Activated CD8-positive, alpha-beta memory T cell treated with anti-CD3 and anti-CD28 coated beads, Interleukin-2, amount 50 U/mL, for 1 hour (primary cell): ENCODE measurements around the gene GRIP1.

Source experiments
- DNase-seq: peaks from one replicate; pipeline ENCODE4 v3.0.0-alpha.2; 2020; ENCODE audit errors: extremely low read depth

GRIP1 gene

DNA sequence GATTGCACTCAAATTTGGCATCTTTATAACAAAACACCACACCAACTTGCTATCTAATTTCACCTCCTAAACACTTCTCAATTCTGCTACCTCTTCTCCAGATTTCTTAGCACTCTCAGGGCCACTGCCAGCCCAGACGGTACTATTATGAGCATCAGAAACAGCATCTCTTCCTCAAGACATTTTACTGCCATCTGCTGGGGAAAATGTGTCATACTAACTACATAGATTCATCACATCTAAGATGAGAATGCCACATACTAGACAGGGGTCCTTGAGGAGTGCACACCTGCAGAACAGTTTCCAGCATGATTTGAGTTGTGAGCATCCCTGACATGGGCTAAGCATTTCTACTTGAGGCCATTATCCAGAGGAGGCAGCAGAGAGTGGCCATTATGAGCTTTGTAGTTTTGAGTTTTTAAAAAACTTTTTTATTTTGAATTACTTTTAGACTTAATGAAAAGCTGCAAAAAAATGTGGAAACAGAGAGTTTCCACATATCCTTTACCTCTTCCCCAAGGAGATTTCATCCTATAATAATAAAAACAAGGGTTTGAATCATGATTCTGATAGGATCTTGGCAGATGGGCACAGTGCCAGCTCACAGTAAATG, 15.1 kb upstream of the GRIP1 start:
- DNase-seq: peak; percentile 4

DNA sequence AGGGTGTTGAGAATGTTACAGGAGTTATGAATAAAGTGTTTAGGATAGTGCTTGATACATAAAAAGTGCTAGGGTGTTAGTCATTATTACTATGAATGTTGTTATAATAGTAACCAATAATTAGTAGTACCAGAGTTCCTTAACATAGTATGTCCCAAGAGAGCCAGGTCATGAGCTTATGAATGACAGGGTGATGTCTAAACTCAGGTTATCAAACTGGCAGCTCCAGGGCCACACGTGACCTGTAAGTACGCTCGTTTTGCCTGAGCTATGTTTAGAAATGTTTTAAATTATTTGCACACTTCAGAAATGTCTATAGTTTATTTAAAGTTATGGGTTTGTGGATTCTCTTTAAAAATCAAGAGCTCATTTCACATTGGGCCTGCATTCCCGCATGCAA, 14.1 kb upstream of the GRIP1 start:
- no peak for DNase-seq

DNA sequence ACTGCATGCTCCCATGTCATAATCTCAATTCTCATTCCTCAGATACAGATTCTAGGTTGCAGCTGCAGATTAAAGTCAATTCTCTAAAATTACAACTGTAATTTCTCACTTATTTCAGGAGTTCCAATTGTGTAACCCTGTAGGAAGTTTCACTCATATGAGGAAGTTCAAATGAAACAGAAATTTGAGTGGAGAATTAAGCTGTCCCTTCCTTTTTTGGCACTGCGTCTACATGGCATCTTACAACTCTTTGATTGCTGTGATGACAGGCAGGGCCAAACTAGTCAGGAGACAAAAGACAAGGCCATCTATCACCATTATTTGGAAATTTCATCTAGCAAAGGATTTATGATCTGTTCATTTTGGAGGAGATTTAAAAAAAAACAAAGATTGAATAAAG, 13.3 kb upstream of the GRIP1 start:
- DNase-seq: no peak

DNA sequence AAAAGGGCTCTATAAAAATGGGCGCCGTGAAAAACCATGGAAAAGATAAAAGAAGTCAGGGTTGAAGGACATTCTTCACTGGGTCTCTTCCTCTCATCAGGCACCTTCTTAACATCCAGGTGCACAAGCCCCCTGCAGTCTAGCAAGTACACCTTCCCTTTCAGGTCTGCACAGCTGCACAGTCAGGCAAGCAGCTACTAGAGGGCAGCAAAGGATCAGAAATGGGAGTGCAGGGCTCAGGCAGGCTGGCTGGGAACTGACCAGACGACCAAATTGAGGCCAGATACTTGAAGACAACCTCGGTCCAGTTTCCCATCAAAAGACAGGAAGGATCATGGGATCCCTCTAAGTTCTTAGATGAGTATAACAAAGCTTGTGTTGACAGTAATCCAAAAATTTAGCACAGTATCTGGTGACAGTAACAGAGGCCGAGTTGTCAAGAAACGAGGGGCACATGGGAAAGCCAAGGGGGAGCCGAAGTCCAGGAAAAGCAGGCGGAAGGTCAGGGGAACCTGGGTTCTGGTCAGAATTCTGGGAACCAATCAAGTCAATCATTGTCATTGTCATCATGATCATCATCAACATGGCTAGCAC, 10.1 kb upstream of the GRIP1 start:
- no peak for DNase-seq

DNA sequence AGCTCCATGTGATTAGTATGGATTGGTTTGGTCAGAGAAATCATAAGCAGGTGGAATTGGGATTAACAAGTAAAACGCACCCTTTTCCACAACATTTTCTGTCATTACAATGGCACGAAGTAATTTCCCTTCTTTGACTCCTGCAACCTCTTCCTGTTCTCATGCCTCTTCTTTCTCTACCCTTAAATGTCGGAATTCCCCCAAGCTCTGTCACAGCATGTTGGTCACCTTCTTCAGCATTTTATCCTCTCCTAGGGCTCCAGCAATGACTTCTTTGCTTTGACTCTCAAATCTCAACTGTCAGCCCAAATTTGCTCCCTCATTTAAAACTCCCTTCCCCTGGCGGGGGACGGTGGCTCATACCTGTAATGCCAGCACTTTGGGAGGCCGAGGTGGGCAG, 5.3 kb upstream of the GRIP1 start:
- no peak for DNase-seq

DNA sequence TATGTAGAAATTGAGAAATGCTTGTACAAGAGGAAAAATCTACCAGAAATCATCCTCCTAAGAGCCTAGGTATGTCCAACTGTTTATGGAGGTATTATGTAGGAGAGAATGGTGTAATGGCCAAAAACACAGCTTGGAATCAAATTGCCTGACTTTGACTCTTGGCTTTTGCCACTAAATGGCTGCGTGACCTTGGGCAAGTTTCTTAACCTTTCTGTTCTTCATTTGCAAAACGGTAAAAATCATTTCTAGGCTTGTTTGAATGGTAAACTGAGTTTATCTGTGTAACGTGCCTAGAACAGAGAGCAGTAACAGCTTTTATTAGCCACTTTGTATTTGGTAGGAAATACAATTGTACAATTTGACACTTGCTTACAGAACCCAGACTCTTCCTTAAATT, 4.9 kb upstream of the GRIP1 start:
- DNase-seq: no peak

DNA sequence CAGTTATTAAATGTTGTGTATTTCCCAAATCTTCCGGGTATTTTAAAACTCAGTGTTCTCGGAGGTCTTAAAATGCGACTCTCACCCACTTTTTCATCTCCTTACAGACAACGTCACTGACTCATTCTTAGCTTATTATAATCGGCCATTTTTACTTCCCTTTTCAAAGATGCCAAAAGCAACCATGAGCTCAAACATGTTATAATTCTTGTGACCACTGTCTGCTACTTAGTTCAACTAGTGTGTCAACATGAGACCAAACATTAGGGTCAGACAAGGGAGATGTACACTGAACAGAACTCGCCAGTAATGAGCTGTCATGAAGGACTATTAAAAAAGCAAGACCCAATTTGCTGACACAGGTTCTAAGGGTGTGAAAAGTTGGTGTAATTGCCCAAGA, 4.2 kb upstream of the GRIP1 start:
- DNase-seq: no peak

DNA sequence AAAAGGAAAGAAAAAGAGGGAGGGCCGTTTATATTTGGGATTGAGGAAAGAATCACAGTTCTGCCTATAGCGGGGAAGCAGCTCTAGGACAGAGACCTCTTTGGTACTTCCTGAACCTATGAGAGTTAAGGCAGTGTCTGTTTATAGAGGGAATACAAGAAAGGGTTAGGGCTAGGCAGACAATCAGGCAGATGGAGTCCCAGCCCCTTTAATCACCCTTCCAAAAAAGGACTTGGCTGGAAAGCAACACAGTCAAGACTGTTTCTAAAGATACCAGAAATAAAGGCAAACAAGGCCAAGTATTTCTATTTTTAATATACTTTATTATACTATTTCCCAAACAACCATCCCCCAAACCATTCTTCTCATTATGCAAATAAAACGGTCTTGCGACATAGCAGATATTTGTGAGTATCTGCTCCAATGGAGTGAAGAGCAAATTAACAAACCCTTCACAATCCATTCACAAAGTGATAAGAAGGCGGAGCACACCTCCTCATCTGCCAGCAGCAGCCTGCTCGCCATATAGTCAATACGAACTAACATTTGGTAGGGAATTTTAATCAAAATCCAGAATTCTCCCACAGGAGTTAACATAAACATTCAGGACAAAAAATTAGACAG, 697 bp upstream of the GRIP1 start:
- DNase-seq: no peak

DNA sequence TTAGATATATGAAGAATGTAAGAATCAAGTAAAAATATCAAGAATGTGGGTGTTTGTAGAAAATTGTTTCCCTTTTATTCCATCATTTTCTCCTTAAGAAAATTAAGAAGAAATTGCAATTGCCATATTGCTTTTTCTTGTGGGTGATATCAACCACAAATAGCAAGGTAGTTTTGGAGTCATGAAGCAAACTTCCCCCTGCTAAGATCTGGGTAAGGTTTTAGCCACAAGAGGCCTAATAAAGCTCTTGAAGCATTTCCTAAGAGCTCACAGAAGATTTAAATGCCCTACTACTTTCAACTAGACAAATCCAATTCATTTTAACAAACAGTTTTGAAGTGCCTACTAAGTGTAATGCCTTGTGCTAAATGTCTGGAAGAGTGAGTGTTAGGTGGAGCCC, 2.6 kb downstream of the GRIP1 start:
- no peak for DNase-seq

DNA sequence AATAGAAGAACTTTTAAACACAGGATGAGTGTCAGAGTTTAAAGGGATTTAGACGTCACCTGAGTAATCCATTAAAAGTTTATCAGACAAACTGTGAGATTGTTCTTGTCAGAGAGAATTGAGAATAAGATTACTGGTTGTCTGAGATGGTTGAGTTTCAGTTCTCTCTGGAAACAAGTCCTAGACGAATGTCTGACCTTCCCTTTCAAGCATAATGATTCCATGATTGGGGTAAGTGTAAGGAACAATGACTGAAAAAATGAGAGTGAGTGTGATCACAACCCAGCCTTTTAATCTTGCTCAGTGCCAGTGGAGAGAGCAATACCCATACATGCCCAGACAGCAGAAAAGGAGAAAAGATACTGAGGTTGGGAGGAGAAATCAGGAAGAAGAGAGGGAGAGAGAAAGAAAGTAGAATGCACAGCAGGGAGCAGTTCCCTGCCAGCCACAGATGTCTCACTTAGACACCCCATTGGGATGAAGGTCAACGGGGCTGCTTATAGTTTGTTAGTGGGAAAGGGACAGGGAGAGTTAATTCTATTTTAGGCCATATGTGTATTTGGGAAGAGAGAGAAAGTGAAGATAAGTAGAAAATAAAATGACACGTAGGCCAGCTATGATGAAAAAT, 4.3 kb downstream of the GRIP1 start:
- DNase-seq: no peak

DNA sequence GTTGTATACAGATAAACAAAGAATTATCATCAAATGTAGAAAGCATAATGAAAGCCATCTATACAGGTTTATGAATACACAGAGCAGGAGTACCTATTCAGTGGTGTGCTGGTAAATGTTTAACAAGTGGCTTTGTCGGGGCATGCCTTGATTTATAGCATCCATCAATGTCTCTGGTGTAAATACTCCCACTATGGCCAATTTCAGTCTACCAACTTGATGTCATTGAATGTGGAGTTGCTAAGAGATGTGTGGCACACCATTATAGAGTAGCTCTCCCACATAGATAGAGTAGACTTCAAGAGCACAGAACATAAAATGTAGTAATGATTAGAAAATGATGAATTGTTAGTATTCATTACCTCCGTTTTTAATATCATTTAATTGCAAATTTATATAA, 9.3 kb downstream of the GRIP1 start:
- no peak for DNase-seq

DNA sequence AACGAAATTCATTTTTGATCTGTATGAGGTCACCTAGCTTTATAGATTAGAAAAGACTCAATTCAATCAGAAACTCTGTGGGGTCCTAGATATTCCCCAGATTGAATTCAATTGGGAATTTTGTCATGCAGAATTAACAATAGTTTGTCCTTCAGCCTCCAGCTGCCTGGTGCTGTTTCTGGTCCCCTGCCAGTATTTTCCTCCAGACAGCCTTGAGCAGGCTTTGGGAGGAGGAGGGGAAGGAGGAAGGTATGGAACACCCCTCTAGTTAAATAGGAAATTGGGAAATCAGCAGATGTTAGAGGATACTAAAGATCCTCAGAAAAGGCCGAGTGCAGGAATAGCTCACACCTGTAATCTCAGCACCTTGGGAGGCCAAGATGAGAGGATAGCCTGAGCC, 10.6 kb downstream of the GRIP1 start:
- DNase-seq: no peak

DNA sequence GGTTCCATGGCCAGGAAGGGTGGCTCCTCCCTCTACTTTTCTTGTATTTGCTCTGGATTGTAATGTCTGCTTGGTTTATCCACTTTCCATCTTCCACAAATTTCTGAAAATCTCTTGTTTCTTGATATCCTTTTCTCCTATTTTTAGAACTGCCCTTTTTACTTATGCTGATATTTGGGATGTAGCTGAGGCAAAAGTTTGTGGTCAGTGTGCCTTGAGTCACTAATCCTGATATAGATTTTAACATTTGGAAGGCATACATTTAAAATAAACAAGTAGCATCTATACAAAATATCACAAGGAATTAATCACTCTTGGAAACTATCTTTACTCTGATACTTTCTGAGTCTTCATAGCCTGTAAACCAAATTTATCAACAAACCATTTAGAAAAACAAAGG, 11.0 kb downstream of the GRIP1 start:
- no peak for DNase-seq

DNA sequence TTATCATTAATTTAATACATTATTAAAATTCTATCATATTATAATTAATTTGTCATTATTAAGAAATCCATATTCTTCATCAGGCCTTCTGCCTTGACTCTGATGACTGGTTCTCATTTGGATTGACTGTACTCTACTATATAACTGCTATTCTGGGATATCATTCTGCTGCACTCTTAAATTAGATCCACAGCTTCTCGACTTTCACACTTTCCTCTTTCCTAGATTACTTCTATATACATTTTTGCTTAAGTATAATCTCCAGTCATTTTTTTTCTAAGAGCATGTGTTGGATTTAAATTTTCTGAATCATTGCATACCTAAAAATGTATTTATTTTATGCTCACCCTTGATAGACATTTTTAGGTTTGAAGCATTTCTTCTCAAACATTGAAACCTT, 12.4 kb downstream of the GRIP1 start:
- no peak for DNase-seq

DNA sequence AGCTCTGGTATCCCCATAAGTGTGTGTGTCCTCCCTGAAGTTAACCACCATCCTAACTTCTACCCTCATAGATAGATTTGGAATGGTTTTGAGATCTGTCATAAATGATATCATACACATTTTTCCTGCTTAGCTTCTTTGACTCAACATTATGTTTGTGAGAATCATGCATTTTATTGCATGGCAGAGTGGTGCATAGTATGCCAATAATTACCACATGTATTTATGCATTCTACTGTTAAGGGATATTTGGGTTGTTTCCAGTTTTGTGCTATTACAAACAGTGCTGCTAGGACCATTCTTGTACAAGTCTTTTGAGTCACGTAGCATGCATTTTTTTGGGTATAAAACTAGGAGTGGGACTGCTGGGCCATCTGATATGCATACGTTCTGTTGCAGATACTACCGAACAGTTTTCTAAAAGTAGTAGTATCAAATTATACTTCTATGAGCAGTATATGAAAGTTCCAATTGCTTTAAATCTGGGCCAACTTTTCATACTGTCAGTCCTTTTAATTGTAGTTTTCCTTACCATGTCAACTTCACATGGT, 13.4 kb downstream of the GRIP1 start:
- no peak for DNase-seq

DNA sequence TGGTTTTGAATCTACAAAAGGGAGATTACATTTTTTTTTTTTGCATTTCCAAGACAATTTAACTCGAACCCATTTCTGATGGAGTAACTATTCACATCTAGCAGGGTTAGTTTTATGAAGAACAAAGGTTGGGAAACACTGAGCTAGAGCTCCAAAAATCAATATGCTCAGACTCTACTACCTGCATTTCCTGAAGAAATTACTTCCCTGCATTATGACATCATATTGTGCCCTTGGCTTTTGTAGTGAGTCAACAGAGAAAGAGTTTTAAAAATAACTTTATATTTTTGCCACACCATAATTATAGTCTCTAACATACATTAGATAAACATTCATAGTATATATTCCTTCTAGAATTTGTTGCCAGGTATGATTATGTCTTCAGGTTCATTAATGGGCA, 14.8 kb downstream of the GRIP1 start:
- no peak for DNase-seq

DNA sequence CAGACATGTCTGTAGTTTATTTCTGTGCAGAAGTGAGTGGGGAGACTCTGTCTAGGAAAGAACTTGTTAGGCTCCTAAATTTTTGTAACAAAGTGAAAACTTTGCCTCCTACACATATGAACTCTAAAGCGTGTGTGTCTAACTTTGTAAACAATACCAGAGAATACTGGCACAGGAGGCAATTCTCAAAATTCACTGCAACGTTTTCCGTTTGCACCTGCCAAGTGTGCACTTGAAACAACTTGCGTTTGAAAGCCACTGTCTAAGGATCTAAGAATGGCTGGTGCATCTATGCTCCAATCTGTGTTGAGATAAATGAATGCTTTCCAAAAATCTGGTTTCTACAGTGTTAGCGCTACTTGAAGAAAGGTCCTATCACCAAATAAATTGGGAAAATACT, 15.3 kb downstream of the GRIP1 start:
- no peak for DNase-seq

DNA sequence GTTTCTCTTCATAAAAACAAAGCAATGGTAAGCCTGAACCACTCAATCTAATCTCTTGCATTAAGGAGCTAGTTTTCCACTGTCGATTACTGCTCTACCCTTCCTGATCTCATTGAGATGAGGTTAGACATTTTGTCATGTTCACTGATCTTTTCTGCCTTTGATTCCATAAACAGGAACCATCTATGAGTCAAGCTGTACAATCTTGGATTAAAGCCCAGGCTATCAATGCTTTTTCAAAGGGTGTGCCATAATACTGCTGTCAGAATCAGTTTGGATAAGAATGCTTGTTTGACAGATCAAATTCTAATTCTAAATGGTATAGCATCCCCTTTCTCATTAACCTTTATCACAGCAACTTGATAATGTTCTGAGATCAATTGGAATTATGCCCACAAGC, 16.1 kb downstream of the GRIP1 start:
- no peak for DNase-seq

DNA sequence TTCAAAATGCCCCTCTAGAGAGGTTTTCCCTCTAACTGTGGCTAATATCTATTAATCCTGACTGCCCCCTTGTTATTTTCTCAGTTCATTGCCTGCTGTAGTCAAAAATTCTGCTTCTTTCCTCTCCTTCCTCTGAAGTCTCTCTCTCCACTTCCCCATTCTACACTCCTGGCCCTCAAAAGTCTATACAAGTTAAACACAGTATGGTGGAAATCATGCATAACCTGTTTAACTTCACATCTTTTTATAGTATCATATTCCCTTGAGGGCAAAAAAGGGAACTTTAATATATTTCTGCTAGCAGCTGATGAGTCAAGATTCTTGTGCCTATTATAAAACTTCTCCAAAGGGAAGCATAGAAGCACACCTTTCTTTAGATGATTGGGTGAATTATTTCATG, 16.7 kb downstream of the GRIP1 start:
- no peak for DNase-seq

DNA sequence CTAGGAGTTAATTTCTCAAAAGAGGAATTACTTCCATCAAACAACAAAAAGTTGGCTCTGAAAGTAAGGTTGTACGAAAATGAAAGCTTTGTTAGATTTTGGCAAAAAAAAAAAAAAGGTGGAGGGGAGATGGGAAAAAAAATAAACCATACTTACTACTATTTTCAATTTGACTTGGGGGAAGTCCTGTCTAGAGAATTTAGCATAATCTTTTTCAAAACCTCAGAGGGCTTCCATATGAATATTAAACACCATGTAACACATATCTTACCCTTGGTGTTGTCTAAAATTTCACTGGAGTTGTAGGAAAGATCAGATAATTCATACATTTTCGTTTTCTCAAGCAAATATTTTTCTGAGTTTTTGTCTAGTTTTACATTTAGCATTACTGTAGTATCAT, 17.5 kb downstream of the GRIP1 start:
- no peak for DNase-seq

DNA sequence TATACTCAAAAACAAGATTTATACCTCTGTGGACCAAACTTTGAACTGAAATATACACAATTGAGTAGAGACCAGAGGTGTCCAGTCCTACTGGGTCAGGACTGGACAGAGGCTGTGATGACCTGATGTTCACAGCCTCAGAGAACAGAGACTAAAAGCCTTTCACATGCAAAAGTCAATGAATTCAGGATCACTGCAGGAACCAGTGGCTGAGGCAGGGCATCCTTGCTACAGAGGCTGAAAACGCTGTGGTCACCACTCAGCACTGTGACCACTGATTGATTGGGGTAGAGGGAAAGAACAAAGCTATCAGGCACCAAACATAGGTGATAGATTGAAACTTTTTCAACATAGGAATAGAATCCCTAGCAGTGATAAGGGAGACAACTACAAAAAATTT, 25.1 kb downstream of the GRIP1 start:
- no peak for DNase-seq

DNA sequence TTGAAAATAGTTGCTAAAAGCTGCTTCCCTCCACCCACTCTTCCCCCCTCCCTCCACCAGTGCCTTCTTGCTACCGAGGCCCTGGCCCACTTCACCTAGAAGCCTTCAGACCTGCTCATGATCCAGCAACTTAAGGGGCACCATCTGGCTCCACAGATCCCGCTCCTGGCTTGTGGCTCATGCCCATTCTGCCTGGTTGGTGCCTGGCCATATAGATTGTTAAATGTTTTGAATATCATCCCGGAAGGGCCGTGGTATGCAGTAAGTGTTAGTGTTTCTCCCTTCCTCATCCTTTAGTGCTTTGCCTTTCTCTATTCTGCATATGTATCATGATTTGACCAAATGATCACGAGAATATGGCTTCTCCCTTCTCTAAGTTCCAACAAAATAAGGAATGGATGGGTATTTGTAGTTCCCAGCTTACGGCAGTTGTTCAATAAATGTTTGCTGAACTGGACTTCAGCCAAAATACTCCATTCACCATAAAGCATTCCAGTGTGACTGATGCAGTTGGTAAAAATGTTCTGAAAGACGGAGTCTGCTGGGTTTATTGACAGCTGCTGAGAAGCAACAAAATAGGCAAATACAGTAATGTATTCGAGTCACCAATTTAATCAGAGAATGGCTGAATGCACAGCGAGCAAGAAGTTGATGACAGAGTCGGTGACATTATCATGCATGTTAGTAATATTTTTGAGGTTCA, 30.7 kb downstream of the GRIP1 start:
- no peak for DNase-seq
